NT2/D1 (cell line): ENCODE data around the gene FTO.

Source experiments
- YY1 ChIP-seq: IDR thresholded peaks from 2 replicates; pipeline ENCODE4 v1.6.1; 2011; ENCODE audit not compliant: insufficient read length, insufficient read depth
- ZNF274 ChIP-seq: IDR thresholded peaks from 2 replicates; pipeline ENCODE4 v1.6.1; 2011; ENCODE audit warnings: mild to moderate bottlenecking, low read depth, low read length

- TF ChIP-seq YY1 = no peak
- no peak for TF ChIP-seq ZNF274
Measured at GRCh38 chr16:53911513-53911912, 207.6 kb downstream of the FTO start.
